Globus pallidus (tissue), 1 donor: ENCODE measurements around the gene MSRB1.
A peak's percentile ranks its signal among the peaks of the same experiment; 100 is the strongest.
"Not testable (repeated sequence)": the region's sequence is repeated elsewhere in the genome, so short reads cannot be mapped to it uniquely, and the experiment has no call there.

Experiments used
- DNase-seq: peaks from one replicate; pipeline ENCODE4 v3.0.0-alpha.2; 2015; ENCODE audit warnings: low spot score

MSRB1 gene

GRCh38 chr16:1960665-1961630 is 17.9 kb upstream of the MSRB1 start:
- DNase-seq = no peak

- peak; percentile 83 for DNase-seq
These were observed 16.5 kb upstream of the MSRB1 start, which contains the start of gene NDUFB10 for GRCh38 chr16:1959269-1960039. Gene NDUFB10, plus strand, starts transcription at chr16:1959538. Its CDS starts 87 bp downstream, at chr16:1959625.

- no peak for DNase-seq
These were observed 15.8 kb upstream of the MSRB1 start for GRCh38 chr16:1958715-1959268.

- DNase-seq = not testable (repeated sequence)
These were observed 15.1 kb upstream of the MSRB1 start for GRCh38 chr16:1958143-1958491.

GRCh38 chr16:1957434-1958142 is 14.6 kb upstream of the MSRB1 start:
- not testable (repeated sequence) for DNase-seq

- no peak for DNase-seq
These were observed 10.7 kb upstream of the MSRB1 start for GRCh38 chr16:1953734-1954133.

GRCh38 chr16:1950559-1950958 is 7.6 kb upstream of the MSRB1 start:
- no peak for DNase-seq

GRCh38 chr16:1950047-1950446 is 7.0 kb upstream of the MSRB1 start:
- no peak for DNase-seq

- no peak for DNase-seq
These were observed 6.5 kb upstream of the MSRB1 start for GRCh38 chr16:1949507-1949906.

GRCh38 chr16:1947369-1947670 is 4.3 kb upstream of the MSRB1 start:
- DNase-seq = no peak

- no peak for DNase-seq
These were observed 3.7 kb upstream of the MSRB1 start for GRCh38 chr16:1946495-1947368.

- DNase-seq = no peak
These were observed 2.8 kb upstream of the MSRB1 start for GRCh38 chr16:1945559-1946391.

- no peak for DNase-seq
These were observed 1.7 kb upstream of the MSRB1 start for GRCh38 chr16:1944612-1945199.

- no peak for DNase-seq
These were observed 771 bp downstream of the MSRB1 start for GRCh38 chr16:1942047-1942809.

- no peak for DNase-seq
These were observed 1.6 kb downstream of the MSRB1 start for GRCh38 chr16:1941162-1942046.

GRCh38 chr16:1940273-1941161 is 2.5 kb downstream of the MSRB1 start:
- DNase-seq = no peak

GRCh38 chr16:1939833-1940232 is 3.2 kb downstream of the MSRB1 start:
- not testable (repeated sequence) for DNase-seq
